Measurements from ENCODE around the gene RGS11.
"Not testable (repeated sequence)": the region's sequence is repeated elsewhere in the genome, so short reads cannot be mapped to it uniquely, and the experiment has no call there.

The RGS11 gene

GRCh38 chr16:234468-235305, 41.1 kb downstream of the RGS11 start, which contains the start of gene FAM234A:
TSS of gene FAM234A (plus strand) at chr16:234821. CDS start at chr16:254414, 19,593 bp downstream.
- TF ChIP-seq CTCF (conservative IDR thresholded peaks at IDR 0.05; ENCODE audit: control insufficient read depth, insufficient read depth, low read depth, low read length), result peak; percentile 15
- H3K4me3 ChIP-seq (ENCODE audit: control insufficient read depth, low read depth, low read length), result peak within 1 kb of the TSS; percentile 92
- DNase-seq (ENCODE audit: low read depth), result peak; percentile 32

GRCh38 chr16:230949-231348, 44.8 kb downstream of the RGS11 start:
- no peak for TF ChIP-seq CTCF (conservative IDR thresholded peaks at IDR 0.05; ENCODE audit: control insufficient read depth, insufficient read depth, low read depth, low read length)
- DNase-seq (ENCODE audit: low read depth), result no peak
- no peak overlapping the region for H3K4me3 ChIP-seq (ENCODE audit: control insufficient read depth, low read depth, low read length)

- not testable (repeated sequence) for DNase-seq (ENCODE audit: low read depth)
These were observed 45.4 kb downstream of the RGS11 start for GRCh38 chr16:230351-230750.

DNA sequence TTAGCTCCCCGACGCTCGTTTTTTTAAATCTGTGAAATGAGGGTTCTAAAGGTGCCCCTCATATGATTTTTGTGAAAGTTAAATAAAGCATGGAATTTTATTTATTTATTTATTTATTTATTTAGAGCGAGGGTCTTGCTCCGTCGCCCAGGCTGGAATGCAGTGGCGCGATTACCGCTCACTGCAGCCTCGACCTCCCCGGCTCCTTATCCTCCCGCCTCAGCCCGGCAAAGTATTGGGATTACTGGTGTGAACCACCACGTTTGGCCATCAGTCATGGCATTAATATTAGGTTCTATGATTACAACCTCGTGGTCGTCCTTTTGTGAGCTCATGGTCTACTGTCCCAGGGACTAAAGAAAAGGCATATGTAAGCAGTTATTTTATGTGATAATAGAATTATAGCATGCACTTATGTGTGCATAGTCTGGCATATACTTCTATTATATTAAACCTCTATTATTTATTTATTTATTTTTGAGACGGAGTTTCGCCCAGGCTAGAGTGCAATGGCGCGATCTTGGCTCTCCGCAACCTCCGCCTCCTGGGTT, 45.9 kb downstream of the RGS11 start:
- TF ChIP-seq CTCF (conservative IDR thresholded peaks at IDR 0.05; ENCODE audit: control insufficient read depth, insufficient read depth, low read depth, low read length), result no peak
- DNase-seq (ENCODE audit: low read depth), result no peak
- peak overlapping the region; percentile 77 for H3K4me3 ChIP-seq (ENCODE audit: control insufficient read depth, low read depth, low read length)

More at GRCh38 chr16:230351-230750, 45.4 kb downstream of the RGS11 start:
- not testable (repeated sequence) for H3K4me3 ChIP-seq (ENCODE audit: control insufficient read depth, low read depth, low read length)

- peak; percentile 77 for DNase-seq (ENCODE audit: low read depth)
- TF ChIP-seq CTCF (conservative IDR thresholded peaks at IDR 0.05; ENCODE audit: control insufficient read depth, insufficient read depth, low read depth, low read length), result no peak
- peak within 1 kb of the TSS; percentile 77 for H3K4me3 ChIP-seq (ENCODE audit: control insufficient read depth, low read depth, low read length)
These were observed 46.7 kb downstream of the RGS11 start, which contains the start of gene LUC7L for GRCh38 chr16:228852-229730. TSS of gene LUC7L (minus strand) at chr16:229449. CDS start at chr16:229339, 110 bp downstream.

DNA sequence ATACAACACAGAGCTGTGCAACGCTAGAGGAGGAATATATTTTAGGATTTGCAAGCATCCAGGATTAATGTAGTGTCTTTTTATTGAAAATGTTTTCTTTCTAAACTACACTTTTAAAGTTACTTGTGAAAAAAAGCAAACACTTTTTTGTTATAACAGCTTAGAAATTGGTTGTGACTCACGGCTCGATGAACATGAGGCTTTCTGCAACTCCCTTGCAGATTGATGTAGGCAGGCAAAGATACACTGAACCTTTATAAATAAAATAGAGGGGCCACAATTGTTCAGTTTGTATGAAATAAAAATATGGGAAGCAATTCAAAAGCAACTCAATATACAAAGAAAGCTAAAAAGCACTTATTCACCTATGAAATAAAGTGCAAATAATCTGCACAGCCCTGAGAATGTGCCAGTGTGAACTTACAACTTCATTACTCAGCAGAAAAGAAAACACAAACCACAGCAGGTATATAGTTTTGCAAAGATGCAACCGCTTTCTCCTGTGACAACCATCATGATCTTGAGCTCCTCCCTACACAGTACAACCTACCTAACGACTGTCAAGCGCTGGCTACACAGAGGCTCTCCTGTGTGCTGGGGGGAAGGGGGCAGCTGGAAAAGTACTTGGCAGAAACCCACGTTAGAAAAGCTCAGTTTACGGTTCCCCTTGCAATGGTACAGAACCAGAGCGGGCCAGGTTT, 47.4 kb downstream of the RGS11 start:
- DNase-seq (ENCODE audit: low read depth), result no peak
- peak overlapping the region; percentile 77 for H3K4me3 ChIP-seq (ENCODE audit: control insufficient read depth, low read depth, low read length)
- no peak for TF ChIP-seq CTCF (conservative IDR thresholded peaks at IDR 0.05; ENCODE audit: control insufficient read depth, insufficient read depth, low read depth, low read length)
